SH-SY5Y (cell line): ENCODE results near the gene CACNA1A.

Source experiments
- GATA2 ChIP-seq: IDR thresholded peaks from 2 replicates; pipeline ENCODE4 v1.6.1; 2011; ENCODE audit warnings: mild to moderate bottlenecking, low read depth, low read length
- GATA3 ChIP-seq: IDR thresholded peaks from 2 replicates; pipeline ENCODE4 v1.6.1; 2011; ENCODE audit warnings: low read depth, mild to moderate bottlenecking, low read length, moderate library complexity

The CACNA1A gene

DNA sequence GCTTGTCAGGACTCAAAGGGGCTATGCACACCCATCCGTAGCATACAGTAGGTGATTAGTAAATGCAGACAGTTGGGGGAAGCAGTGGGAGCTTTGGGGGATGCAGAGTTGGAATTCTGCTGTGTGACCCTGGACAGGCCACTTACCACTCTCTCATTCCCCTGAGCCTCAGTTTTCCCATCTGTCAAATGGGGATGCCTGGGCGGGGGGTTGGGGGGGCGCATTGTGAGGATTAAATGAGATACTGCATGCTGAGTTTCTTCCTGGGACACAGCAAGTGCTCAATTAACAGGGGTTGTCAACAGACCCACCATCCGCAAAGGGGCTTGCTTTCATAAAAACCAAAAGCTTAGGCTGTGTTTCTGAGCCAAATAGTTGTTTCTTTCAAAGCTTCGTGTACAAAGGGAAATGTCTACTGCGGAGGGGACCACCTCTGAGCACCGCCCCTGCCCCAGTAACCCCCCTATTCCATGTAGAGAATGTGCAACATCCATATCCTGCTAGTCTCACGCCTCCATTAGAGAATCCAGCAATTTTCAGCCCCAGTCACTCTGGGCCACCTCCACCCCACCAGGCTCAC lies 223.7 kb downstream of the CACNA1A start:
- TF ChIP-seq GATA2: no peak
- no peak for TF ChIP-seq GATA3

DNA sequence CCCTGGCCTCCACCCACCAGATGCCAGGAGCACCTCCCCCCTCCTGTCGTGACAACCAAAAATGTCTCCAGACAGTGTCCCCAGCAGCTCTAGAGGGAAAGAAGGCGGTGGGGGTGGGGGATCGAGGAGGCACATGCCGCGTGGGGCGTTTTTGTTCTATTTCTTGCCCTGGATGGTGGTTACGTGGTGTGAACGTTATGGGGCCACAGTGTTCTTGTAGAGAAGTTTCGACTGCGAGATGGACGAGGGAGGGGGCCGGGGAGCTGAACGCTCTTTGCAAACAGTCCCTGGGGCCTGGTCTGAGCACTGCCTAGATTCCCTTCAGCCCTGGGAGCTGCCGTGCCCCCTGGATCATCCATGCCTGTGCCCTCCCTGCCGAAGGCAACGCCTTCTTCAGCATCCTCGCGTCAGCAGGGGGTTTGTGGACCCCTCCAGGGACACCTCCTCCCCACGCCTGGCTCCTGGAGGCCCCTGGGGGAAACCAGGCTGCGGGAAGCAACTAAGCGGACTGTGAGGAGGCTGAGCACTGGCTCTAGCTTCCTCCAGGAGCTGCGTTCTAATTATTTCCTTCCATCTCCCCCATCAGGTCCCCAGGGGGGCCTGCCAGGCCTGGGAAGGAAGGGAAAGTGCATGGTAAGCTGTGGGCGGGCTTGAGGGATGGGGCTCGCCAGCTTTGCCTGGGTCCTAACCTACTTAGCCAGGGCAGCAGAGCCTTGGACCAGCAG lies 224.6 kb downstream of the CACNA1A start:
- TF ChIP-seq GATA3 (no peak), GATA2 (no peak)

DNA sequence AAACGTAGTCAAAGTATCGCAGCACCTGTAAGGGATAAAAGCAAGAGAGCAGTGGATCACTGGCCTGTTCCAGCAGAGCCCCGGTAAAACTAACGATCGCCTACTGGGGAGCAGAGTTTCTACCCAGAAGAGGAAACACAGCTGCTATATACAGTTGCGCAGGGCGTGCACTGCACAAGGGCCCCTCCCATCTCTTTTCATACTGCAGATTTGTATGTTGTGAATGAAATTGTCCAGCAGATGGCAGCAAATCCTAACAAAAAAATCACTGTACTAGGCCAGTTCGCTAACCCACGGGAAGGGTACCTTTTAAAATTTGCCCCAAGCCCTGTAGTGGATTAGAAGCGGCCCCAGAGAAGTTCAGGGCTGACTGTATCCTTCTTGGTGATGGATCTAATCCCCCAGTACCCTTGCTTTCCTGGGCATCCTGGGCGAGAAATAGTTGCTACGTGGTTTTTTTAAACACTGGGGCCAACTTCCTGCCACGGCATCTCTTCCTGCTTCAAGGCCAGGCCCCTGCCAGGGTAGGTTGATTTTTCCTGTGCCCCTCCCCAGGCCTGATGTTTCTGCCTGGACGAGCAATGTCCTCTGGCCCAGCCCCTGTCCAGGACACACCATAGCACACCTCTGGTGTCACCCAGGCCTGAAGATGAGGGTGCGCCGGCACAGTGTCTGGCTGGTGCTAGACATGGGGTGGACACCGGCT lies 229.0 kb downstream of the CACNA1A start:
- TF ChIP-seq GATA3 (no peak), GATA2 (no peak)

DNA sequence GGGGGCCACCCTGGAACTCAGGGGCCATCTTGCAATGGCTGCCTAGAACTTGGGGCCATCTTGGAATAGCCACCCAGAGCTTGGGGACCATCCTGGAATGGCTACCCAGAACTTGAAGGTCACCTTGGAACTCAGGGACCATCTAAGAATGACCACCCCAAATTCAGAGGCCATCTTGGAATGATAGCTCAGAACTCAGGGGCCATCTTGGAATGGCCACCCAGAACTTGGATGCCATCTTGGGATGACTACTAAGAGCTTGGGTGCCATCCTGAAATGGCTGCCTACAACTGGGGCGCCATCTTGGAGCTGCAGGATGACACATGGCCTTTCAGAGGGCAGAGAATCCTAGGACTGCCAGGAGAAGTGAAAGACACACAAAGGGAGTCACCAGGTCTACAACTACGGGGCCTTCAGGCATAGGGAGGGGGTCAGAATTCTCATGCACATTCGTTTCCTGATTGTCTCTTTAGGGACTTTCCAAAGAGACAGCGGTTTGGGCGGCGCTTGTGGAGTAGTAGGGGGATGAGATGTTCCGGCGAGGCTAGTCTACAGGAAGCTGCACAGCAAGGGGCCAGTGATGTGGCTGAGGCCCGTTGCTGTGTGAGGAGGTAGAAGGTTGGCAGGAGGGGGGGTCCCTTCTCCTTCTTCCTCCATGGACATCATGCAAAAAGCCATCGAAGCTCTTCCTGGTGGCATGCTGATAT lies 231.1 kb downstream of the CACNA1A start:
- TF ChIP-seq GATA2 (no peak), GATA3 (no peak)

DNA sequence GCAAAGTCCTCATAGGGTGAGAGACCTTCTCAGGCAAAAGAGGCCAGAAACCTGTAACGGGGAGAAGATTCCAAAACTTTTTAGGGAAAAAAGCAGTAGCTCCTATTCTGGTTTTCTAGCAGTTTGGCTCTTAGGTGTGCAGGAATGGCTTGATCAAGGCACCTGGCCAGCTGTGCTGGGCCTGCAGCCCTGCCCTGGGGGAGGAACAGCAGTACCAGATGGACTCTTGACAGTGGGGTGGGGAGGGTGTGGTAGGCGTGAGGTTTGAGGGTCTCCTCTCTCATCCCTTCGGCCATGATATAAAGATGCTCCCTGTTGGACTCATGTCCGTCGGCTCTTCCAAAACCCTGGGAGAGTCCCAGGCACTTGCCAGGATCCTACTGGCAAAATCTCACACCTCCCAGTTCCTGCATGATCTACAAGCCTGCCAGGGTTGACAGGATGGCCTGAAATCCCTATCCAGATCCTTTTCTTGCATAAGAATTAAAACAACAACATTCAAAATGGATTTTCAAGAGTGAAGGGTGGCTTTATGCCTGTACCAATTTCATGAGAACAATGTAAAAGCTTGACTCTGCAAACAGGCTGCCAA lies 235.7 kb downstream of the CACNA1A start:
- TF ChIP-seq GATA3 (no peak), GATA2 (no peak)

DNA sequence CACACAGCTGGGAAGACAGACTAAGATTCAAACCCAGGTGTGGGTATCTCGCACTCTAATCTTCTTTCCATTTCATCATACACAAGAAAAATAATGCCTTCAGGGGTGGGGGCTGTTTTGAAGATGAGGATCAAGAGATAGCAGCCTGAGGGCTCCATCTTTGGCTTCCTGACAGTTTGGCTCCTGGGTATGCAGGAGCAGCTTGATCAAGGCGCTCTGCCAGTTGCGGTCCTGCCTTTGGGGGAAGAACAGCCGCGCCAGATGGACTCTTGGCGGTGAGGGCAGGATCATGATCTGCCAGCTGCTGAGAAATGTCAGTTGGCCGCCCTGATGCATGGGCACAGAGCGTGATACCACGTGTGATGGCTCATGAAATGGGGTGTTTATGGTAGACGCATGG lies 236.9 kb downstream of the CACNA1A start:
- TF ChIP-seq GATA2 (no peak), GATA3 (no peak)

DNA sequence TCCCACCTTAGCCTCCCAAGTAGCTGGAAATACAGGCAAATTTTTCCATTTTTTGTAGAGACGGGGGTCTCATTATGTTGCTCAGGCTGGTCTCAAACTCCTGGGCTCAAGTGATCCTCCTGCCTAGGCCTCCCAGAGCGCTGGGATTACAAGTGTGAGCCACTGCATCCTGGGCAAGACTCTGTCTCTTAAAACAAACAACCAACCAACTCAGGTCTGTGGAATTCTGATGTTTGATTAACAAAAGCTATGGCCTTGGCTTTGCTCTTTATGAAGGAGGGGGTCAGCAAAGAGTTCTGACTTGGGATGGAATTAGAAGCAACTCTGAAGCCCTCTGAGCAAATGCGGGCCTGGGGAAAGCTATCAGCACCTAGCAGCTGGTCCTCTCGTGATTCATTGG lies 238.4 kb downstream of the CACNA1A start:
- TF ChIP-seq GATA2 (no peak), GATA3 (no peak)

DNA sequence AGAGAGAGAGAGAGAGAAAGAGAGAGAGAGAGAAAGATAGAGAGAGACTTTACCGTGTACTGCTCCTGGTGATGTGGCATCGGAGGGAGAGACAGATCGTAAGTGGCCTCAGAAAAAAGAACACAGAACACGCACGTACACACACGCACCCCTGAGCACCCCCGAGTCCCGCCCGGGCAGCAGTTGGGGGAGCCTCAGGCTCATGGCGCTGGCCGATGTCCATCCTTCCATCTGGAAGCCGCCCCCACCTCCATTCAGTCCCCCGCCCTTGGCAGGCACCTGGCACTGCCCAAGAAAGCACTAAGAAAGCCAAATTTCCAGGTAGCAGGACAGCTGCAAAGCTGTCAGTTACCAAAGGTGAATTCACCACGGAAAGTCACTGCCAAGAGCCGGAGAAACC lies 239.1 kb downstream of the CACNA1A start:
- TF ChIP-seq GATA3 (no peak), GATA2 (no peak)

DNA sequence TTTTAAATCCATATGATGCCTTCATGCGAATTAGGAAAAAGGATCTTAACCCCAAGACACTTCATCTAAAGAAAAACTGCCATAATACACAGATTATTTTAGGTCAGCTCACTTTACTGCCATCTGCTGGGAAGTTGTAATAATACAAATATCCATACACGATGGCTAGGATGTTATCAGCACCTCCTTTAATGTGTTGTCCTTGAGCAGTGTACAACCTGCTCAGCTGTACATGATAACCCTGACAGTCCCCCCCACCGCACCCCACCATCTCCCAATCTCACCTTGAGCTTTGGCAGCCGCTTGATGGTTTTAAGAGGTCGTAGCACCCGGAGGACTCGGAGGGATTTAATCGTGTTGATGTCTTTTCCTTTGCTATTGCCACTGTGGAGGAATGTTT lies 243.8 kb downstream of the CACNA1A start:
- no peak for TF ChIP-seq GATA3
- peak; percentile 53 for TF ChIP-seq GATA2

DNA sequence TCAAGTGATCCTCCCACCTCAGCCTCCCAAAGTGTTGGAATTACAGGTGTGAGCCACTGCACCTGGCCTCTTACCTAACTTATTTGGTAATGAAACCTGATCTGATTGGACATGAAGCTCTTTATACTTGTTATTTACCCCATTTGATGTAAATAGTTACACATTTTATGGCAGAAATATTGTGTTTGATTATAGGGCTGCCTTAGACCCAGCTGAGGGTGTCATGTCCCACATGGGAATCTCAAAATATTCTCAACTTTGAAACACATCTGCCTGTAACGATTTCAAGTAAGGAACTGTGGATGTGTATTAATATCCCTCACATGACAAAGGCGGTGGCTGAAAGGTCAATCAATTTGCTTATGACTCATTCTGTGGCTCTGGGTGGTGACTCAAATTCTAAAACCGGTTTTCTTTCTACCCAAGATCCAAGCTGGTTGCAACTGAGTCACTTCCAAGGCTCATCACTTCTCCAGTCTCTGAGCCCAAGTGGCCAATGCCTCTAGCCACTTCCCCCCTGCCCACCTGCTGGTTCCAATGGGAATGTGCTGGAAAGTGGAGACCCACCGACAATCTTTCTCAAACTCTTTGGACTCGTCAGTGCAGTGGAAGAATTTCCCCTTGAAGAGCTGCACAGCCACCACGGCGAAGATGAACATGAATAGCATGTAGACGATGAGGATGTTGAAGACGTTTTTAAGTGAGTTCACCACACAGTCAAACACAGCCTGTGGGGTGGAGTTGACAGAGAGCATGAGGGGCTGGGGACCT lies 245.2 kb downstream of the CACNA1A start:
- TF ChIP-seq GATA3 (no peak), GATA2 (no peak)

DNA sequence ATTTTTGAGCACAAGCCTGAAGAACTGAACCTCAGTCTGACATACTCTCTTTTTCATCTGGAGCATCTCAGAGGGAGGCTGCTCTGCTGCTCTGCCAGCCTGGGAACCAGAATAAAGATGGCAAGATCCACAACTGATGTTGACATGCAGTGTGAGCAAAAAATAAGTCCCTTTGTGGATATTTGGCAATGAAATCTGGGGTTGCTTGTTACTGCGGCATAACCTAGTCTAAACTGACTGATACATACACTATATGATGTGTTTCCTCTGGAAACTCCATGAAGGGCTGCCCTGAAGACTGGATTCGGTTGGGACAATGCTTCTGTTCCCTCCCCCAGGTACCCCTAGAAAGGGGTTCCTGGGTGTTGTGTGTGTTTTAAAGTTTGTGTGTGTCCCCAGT lies 249.4 kb downstream of the CACNA1A start:
- no peak for TF ChIP-seq GATA3
- no peak for TF ChIP-seq GATA2

DNA sequence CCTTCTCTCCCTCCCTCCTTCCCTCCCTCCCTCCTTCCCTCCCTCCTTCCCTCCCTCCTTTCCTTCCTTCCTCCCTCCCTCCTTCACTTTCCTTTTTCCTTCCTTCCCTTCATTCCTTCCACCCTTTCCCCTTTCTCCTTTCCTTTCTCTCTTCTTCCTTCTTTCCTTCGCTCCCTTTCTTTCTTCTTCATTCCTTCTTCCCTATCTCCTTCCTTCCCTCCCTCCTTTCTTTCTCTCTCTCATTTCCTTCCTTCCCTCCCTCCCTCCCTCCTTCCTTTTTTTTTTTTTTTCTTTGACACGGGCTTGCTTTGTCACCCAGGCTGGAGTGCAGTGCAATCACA lies 250.6 kb downstream of the CACNA1A start:
- TF ChIP-seq GATA2 (no peak), GATA3 (no peak)

DNA sequence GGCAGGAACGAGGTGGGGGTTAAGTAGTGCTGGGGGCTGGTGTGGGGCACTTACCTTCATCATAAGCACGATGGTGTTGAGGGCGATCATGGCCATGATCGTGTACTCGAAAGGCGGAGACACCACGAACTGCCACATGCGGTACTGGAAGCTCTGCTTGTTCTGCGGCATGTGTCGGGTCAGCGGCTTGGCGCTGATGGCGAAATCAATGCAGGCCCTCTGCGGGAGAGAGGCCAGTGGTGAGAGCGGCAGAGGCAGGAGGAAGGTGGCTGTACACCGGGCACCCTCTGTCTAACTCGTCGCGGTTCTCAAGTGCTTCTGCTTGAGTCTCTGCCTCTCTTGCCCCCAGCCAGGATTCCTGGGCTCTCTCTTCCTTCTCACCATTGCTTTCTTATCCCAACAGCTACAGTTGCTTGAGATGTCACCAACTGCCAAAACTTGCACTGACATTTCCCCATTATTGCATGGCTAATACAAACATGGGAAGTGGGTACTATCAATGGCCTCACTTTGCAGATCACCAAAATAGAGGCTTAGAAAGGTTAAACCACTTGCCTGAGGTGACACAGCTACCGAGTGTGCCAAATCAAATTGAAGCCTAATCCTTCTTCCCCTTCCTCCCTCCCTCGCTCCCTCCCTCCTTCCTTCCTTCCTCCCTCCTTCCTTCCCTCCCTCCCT lies 251.1 kb downstream of the CACNA1A start:
- TF ChIP-seq GATA3: no peak
- no peak for TF ChIP-seq GATA2
